Activated CD8-positive, alpha-beta memory T cell treated with anti-CD3 and anti-CD28 coated beads, Interleukin-2, amount 10 ng/mL, durations not matched to agents 7 days and 5 days (primary cell): ENCODE data around the gene RING1. TPM values are rescaled to one million over a fixed set of nuclear protein-coding genes. Genes with fewer than 3 reads are reported as not detected.
A peak's percentile ranks its signal among the peaks of the same experiment; 100 is the strongest.

Experiments used
- ATAC-seq: fragments of 150-1000 bp; cut with Tn5 transposase; one replicate; pipeline ENCODE4 v1.10.0; 2021; ENCODE audit warnings: moderate library complexity
- CTCF ChIA-PET: fragments of 350-600 bp; sonication (Branson Sonifier 250); formaldehyde crosslinking; loops from one replicate; lab custom pipeline; 2021; ENCODE audit warnings: antibody characterized with exemption; lab: Charles Lee
- DNase-seq: peaks from one replicate; pipeline ENCODE4 v3.0.0-alpha.2; 2020
- H3K27ac Mint-ChIP-seq: one replicate; pipeline ENCODE4 v1.8.0; 2021; ENCODE audit warnings: mild to moderate bottlenecking, mixed read lengths
- H3K27me3 Mint-ChIP-seq: one replicate; pipeline ENCODE4 v1.8.0; 2021; ENCODE audit warnings: mixed read lengths
- H3K36me3 Mint-ChIP-seq: one replicate; pipeline ENCODE4 v1.8.0; 2021; ENCODE audit warnings: mild to moderate bottlenecking, mixed read lengths
- H3K4me1 Mint-ChIP-seq: one replicate; pipeline ENCODE4 v1.8.0; 2021; ENCODE audit warnings: mixed read lengths
- H3K4me3 Mint-ChIP-seq: one replicate; pipeline ENCODE4 v1.8.0; 2021; ENCODE audit warnings: mild to moderate bottlenecking, moderate library complexity, mixed read lengths
- H3K9me3 Mint-ChIP-seq: one replicate; pipeline ENCODE4 v1.8.0; 2022; ENCODE audit warnings: low read depth, mixed read lengths
- microRNA-seq: library from miRNA; unstranded; fragments of <30 nt; microRNA quantifications from one replicate; pipeline ENCODE4 v1.2.0, GENCODE V29; 2022
- total RNA-seq, 2 experiments: library from RNA; stranded (reverse); gene quantifications; one replicate each; pipeline ENCODE4 v1.2.3, GENCODE V29; 2021

RING1 gene
- total RNA-seq, 2 experiments from 2014 or later, result 32.6 to 37.8 TPM

DNA sequence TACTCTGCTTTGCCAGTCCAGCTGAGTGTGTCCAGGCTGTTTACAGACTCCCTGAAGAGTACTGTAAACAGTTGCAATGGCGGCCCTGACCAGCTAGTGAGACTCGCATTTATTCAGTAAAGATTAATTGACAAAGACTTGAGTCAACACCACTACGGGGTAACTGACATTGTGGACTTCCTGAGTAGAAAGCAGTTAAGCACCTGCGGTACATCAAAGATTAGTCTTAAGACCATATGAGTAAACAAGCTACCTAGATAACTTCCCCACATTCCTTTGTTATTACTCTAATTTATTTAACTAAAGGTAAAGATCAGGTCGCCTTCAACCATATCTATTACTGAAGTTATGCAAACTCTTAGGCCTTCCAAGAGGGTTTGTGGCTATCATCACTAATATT lies 50.7 kb downstream of the RING1 start:
- no peak for DNase-seq
- Mint-ChIP-seq H3K27ac (no peak overlapping the region), H3K4me1 (peaks cover 2% of the 10 kb centered on the region), H3K4me3 (no peak overlapping the region), H3K36me3 (peaks cover 45% of the 10 kb centered on the region), H3K27me3 (no peaks in the 10 kb centered on the region), H3K9me3 (no peaks in the 10 kb centered on the region)
- ATAC-seq, result no peak
- CTCF ChIA-PET, result interaction anchor here (1.2 kb wide), 1 partner anchor 134 kb away, joined by 3 read pairs; no protein-coding TSS in a partner anchor

Small RNA genes within 50 kb of the gene (microRNA-seq; reads per million reads assigned to microRNA genes)
- 4.3 reads per million, percentile 5 among the genes with 10 or more reads in this experiment for gene MIR219A1

Other genes starting within 250 kb of the RING1 start
- gene BRD2, start 239.9 kb upstream of the RING1 start, total RNA-seq, result 100 to 1,000 TPM; 309 to 336 TPM
- 10 to 100 TPM; 11.8 to 16.7 TPM for gene HLA-DOA, start 198.9 kb upstream of the RING1 start, total RNA-seq
- gene HLA-DPA1, start 134.9 kb upstream of the RING1 start, total RNA-seq, result 100 to 1,000 TPM; 276 to 299 TPM
- gene HLA-DPB1, start 132.5 kb upstream of the RING1 start, total RNA-seq, result 100 to 1,000 TPM; 113 to 150 TPM
- gene COL11A2, start 16.0 kb upstream of the RING1 start, total RNA-seq, result under 1 TPM; 0.77 to 0.79 TPM
- 10 to 100 TPM; 36.0 to 38.9 TPM for gene RXRB, start 7.8 kb upstream of the RING1 start, total RNA-seq
- gene SLC39A7, start 7.6 kb upstream of the RING1 start, total RNA-seq, result 10 to 100 TPM; 50.1 to 63.9 TPM
- gene HSD17B8, start 3.8 kb upstream of the RING1 start, total RNA-seq, result 10 to 100 TPM; 18.6 to 20.9 TPM
- gene VPS52, start 63.4 kb downstream of the RING1 start, total RNA-seq, result 10 to 100 TPM; 60.6 to 63.3 TPM
- gene RPS18, start 63.6 kb downstream of the RING1 start, total RNA-seq, result 1,000 to 10,000 TPM; 2,808 to 3,161 TPM
- 10 to 100 TPM; 14.0 to 20.5 TPM for gene B3GALT4, start 68.6 kb downstream of the RING1 start, total RNA-seq
- gene WDR46, start 80.7 kb downstream of the RING1 start, total RNA-seq, result 10 to 100 TPM; 61.5 to 78.4 TPM
- gene PFDN6, start 81.1 kb downstream of the RING1 start, total RNA-seq, result 10 to 100 TPM; 67.8 to 90.3 TPM
- gene RGL2, start 90.4 kb downstream of the RING1 start, total RNA-seq, result 10 to 100 TPM; 34.7 to 49.9 TPM
- gene TAPBP, start 105.6 kb downstream of the RING1 start, total RNA-seq, result 100 to 1,000 TPM; 207 to 235 TPM
- gene ZBTB22, start 109.2 kb downstream of the RING1 start, total RNA-seq, result 10 to 100 TPM; 10.6 to 11.8 TPM
- gene DAXX, start 114.5 kb downstream of the RING1 start, total RNA-seq, result 100 to 1,000 TPM; 102 to 107 TPM
- 100 to 1,000 TPM; 133 to 187 TPM for gene KIFC1, start 183.3 kb downstream of the RING1 start, total RNA-seq
- gene PHF1, start 202.5 kb downstream of the RING1 start, total RNA-seq, result 10 to 100 TPM; 26.1 to 36.0 TPM
- 100 to 1,000 TPM; 196 to 197 TPM for gene CUTA, start 209.6 kb downstream of the RING1 start, total RNA-seq
- 10 to 100 TPM; 24.1 to 39.8 TPM for gene SYNGAP1, start 211.6 kb downstream of the RING1 start, total RNA-seq
- 1 to 10 TPM; 7.4 to 9.0 TPM for gene ZBTB9, start 246.1 kb downstream of the RING1 start, total RNA-seq